Right lobe of liver (tissue), 4 donors: ENCODE data around the gene ZNF578.

Experiments
- POLR2A ChIP-seq: fragments of 450-650 bp; IDR thresholded peaks from one replicate; pipeline ENCODE4 v1.6.1; 2017; ENCODE audit warnings: antibody characterized with exemption, mild to moderate bottlenecking
- TF ChIP-seq, protein P1 (sequence below), 4 donors: fragments of 200-600 bp in 3 of 4; fragments of 450-650 bp in 1 of 4; IDR thresholded peaks; one replicate each; pipeline versions ENCODE4 v1.5.1 to v1.8.0; 2016 to 2022; ENCODE audit warnings: antibody characterized with exemption in 4 of 4, mild to moderate bottlenecking in 2 of 4
- donor health status: DM: no; HTN: no; CAD: no.
- donor health status: DM: no; HTN: no; CAD: no.
- donor health status: DM: no; HTN: yes; CAD: no.

GRCh38 chr19:52464798-52465470, 11.6 kb downstream of the ZNF578 start:
- TF ChIP-seq, protein P1, sequence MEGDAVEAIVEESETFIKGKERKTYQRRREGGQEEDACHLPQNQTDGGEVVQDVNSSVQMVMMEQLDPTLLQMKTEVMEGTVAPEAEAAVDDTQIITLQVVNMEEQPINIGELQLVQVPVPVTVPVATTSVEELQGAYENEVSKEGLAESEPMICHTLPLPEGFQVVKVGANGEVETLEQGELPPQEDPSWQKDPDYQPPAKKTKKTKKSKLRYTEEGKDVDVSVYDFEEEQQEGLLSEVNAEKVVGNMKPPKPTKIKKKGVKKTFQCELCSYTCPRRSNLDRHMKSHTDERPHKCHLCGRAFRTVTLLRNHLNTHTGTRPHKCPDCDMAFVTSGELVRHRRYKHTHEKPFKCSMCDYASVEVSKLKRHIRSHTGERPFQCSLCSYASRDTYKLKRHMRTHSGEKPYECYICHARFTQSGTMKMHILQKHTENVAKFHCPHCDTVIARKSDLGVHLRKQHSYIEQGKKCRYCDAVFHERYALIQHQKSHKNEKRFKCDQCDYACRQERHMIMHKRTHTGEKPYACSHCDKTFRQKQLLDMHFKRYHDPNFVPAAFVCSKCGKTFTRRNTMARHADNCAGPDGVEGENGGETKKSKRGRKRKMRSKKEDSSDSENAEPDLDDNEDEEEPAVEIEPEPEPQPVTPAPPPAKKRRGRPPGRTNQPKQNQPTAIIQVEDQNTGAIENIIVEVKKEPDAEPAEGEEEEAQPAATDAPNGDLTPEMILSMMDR (IDR thresholded peaks at IDR 0.05) = no peak
- no peak for TF ChIP-seq POLR2A
